HG02852 (cell line): Measurements from ENCODE around the gene SLC9A1.

Source experiments
- ATAC-seq: cut with Tn5 transposase; IDR thresholded peaks from one replicate; pipeline ENCODE4 v1.9.1; 2021; ENCODE audit warnings: mild to moderate bottlenecking, moderate library complexity; ENCODE audit not compliant: unreplicated experiment

The SLC9A1 gene

DNA sequence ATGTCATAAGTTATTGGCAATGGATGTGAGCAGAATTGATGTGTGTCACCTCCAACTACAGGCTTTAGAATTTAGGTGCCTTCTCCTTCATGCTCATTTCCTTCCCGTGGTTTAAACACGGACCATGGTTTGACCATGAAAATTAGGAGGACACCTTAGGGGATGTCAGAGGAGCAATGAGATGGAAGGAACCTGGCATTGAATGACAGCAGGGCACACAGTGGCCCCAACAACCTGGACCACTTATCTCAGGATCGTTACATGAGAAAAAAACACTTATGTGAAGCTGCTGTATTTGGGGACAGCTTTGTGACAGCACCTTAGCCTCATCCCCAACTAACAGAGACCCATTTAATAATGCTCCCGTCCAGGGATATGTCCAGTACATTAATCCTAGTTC, 70.8 kb downstream of the SLC9A1 start:
- no peak for ATAC-seq

DNA sequence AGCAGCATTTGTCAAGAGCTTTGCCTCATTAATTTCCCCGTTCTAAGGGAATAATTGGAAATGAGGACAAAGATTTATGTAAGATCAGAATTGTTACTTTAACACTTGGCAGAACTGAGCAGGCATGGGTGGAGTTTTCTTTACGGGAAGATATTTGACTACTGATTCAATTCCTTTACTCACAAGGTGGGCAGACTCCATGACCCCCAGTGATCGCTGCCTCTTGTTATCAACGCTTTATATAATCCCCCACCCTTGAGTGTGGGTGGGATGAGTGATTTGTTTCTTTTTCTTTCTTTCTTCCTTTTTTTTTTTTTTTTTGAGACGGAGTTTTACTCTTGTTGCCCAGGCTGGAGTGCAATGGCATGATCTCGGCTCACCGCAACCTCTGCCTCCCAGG, 77.0 kb downstream of the SLC9A1 start:
- no peak for ATAC-seq

DNA sequence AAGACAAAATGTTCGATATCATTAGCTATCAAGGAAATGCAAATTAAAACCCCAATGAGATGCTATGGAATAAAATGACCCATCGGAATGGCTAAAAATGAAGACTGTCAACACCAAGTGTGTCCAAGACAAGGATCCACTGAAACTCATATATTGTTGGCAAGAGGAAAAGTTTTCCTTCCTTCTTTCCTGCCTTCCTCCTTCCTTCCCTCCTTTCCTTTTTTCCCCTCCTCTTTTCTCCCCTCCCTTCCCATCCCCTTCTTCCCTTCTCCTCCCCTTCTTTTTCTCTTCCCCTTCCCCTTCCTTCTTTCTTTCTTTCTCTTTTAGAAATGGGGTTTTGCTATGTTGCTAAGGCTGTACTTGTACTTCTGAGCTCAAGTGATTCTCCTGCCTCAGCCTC, 78.1 kb downstream of the SLC9A1 start:
- ATAC-seq, result no peak

DNA sequence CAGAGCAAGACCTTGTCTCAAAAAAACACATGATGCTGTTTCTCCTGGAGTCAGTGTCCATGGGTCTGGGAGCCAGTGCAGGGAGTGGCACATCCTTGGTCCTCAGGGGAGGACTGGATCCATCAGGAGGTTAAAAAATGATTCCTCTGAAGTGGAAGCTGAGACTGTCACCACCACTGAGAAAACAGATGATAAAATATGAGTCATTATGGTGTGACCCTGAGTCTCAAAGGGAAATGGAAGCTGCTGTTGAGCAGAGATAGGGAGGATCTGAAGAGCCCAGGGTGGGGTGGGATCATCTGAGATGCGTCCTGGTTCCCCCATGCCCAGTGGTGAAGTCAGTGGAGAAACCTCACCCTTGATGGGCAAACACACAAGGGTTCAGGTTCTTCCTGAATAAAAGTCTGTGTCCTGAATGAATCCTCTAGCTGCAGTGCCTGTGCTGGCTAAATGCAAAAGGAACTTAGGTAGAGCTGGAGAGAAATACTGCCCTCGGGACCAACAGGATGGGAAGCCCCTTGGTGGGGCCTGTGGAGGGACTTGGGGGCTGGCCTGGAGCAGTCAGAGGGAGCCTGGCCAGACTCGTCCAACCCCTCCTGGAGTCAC, 80.6 kb downstream of the SLC9A1 start:
- no peak for ATAC-seq

GRCh38 chr1:27071049-27071416, 83.9 kb downstream of the SLC9A1 start:
- no peak for ATAC-seq

GRCh38 chr1:27070390-27071048, 84.4 kb downstream of the SLC9A1 start:
- ATAC-seq, result no peak

DNA sequence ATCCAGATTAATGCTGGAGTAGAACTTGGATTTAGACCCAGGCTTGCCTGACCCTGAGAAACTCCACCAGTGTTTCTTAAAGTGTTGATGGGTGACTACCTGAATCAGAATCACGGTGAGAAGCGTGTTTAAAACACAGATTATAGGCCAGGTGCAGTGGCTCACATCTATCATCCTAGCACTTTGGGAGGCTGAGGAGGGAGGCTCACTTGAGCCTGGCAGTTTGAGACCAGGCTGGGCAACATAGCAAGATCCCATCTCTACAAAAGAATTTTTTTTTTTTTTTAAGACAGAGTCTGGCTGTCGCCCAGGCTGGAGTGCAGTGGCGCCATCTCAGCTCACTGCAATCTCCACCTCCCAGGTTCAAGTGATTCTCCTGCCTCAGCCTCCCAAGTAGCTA, 86.0 kb downstream of the SLC9A1 start:
- ATAC-seq, result no peak

GRCh38 chr1:27065999-27066630, 88.8 kb downstream of the SLC9A1 start:
- no peak for ATAC-seq

DNA sequence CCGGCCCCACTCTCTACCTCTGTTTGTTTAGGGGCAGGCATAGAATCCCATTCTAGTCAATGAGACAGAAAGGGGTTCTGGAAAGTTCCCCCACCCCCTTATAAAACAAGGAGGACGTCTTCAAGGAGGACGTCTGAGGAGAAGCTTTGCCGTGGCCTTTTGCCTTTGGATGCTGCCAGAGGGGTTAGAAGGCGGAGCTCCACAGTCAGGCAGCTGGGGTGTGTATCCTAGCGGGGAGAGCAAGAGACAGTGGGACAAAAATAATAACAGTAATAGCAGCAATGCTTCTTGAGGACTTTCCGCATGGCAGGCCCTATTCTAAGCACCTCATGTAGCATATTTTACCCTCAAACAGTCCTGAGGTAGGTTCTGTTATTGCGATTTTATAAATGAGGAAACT, 94.0 kb downstream of the SLC9A1 start:
- no peak for ATAC-seq

GRCh38 chr1:27058966-27059669, 95.8 kb downstream of the SLC9A1 start:
- ATAC-seq, result no peak

DNA sequence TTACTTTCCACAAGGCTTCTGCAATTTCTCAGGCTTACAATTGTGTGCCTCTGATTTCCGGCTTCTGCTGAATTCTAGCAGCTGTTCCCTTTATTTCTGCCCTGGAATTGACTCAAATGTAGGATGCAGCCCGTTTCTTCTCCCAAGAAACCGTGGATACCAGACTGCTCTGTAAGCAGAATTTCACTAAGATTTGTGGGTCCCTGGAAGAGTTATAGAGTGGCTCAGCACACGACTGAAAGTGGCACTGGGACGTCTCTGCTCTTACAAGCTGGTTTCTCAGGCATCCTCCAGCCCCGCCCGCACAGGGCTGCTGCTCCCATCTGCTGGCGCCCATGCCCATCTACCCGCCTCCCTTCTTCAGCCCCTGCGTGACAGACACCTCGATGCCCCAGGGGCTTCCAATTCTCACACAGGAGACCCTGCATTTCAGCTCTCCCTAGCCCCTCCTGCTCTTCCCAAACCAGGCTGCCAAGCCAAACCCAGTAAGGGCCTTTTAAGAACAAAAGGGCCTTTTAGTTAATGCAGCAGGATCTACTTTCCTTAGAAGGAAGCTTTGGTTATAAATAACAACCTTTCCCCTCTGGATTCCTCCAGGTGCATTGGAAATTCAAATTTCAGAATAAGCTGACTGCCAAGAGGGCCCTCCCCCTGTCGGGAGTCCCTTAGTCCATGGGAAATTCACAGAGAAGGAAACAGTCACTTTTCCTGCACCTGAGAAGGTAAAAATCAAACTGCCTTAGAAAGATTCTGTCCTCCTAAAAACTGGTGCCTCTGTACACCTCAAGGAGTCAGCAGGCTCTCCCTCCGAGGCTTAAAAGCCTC, 96.9 kb downstream of the SLC9A1 start:
- ATAC-seq, result no peak

DNA sequence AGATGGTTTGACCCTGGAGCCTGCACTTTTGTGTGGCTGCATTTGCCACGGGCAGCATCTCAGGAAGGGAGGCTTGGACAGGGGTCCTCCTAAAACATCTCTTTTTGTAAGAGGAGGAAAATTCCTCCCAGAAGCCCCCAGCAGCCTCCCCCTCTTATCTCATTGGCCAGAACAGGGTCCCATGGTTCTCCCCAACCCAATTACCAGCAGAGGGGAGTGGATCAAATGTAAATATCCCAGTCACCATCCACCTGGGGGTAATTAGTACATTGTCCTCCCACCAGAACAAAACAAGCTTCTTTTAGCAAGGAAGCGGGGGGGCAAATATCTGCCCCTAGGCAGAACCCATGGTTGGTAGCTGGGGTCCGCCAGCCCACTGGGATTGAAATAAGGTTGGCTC, 97.5 kb downstream of the SLC9A1 start:
- ATAC-seq, result no peak

DNA sequence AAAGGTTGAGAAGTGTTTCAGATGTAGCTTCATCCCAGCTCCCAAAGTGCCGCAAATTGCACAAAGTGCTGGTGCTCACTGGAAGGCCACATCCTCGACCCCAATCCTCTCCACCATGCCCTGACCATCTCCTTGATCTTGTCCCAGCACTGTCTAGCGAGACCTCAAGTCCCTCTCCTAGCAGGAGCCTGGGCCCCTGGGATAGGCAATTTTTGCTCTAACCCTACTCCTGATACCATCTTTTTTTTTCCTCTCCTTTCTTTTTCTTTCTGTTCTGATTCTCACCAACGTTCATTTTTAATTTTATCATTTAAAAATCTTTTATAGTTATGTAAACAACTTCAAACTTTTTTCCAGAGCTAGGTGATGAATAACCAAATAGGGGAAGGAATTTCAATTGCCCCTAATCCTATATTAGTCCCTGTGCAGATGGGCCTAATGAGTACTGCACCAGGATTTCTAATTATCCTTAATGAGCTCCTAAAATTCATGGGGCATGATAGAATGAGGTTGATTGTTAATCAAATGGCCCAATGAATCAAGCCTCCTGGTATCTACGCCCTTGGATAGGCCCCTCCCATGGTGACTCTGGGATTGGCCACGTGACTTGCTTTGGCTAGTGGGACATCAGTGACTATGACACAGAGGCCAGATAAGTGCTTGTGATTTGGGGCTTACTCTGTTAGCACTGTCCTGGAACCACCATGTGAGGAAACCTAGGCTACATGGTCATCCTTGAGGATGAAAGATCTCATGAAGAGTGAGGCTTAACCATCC, 100.8 kb downstream of the SLC9A1 start:
- no peak for ATAC-seq

DNA sequence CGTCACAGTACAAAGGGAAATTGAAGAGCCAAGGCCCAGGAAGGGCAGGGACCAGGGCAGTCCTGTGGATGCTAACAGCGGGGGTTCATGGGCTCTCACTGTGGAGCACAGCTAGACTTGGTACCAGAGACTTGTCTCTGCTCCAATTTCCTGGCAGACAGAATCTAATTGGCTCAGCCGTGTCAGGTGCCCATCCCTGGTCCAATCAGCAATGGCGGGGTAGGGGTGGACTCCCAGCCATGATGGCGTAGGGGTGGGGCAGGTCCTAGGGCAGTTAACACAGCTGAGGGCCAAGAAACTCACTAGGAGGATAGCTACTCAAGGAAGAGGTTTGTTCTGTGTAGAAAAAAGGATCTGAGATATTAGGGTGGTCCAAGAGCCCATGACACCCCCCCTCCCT, 102.4 kb downstream of the SLC9A1 start:
- ATAC-seq, result no peak

DNA sequence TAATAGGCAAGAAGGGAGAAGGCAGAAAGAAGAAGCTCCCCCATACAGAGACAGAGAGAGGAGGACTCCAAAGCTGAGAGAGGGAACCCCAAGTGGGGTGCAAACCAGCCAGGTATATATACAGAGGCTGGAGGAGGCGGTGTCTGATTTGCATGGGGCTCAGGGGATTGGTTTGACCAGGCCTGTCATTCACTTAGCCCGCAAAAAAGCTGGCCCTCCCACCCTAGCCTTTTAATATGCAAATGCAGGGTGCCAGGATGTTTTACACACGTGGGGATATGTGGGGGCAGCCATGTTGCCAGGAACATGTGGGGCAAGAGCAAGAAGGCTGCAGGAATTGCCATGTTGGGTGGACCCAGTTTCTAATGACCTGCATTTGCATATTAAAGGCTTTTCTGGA, 105.3 kb downstream of the SLC9A1 start:
- no peak for ATAC-seq

DNA sequence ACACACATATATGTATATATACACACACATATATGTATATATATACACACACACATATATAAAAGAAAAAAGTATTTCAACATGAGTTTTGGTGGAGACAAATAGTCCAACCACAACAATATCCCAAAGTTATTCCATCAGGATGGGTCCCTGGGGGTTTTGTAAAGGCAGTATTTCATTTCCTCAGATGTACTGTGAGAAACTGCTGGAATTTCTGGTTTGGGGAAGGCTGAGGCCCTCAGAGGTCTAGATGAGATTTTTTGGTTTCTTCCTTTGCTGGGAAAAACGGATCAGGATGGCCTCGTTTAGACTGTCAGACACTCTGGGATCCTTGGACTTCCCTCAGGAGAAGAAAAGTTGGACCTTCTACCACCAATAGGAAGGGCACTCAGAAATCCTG, 105.8 kb downstream of the SLC9A1 start:
- ATAC-seq, result no peak
